T-helper 2 cell treated with Interferon-gamma antibody and Interleukin-4, amounts not matched to agents 5 μg/mL and 100 μg/mL, for 36 hours (primary cell): ENCODE data around the gene PTPRCAP.

Source experiments
- DNase-seq: peaks from one replicate; pipeline ENCODE4 v3.0.0; 2021; ENCODE audit warnings: low spot score
- H3K27ac Mint-ChIP-seq: one replicate; pipeline ENCODE4 v1.8.0; 2021; ENCODE audit warnings: mild to moderate bottlenecking, mixed read lengths
- H3K27me3 Mint-ChIP-seq: one replicate; pipeline ENCODE4 v1.8.0; 2021; ENCODE audit warnings: low read depth, mixed read lengths
- H3K36me3 Mint-ChIP-seq: one replicate; pipeline ENCODE4 v1.8.0; 2021; ENCODE audit warnings: low read depth, mixed read lengths
- H3K4me1 Mint-ChIP-seq: one replicate; pipeline ENCODE4 v1.8.0; 2021; ENCODE audit warnings: low read depth, mixed read lengths
- H3K4me3 Mint-ChIP-seq: one replicate; pipeline ENCODE4 v1.8.0; 2022; ENCODE audit warnings: mild to moderate bottlenecking, moderate library complexity, mixed read lengths
- H3K9me3 Mint-ChIP-seq: one replicate; pipeline ENCODE4 v1.8.0; 2021; ENCODE audit warnings: mixed read lengths

Gene PTPRCAP

DNA sequence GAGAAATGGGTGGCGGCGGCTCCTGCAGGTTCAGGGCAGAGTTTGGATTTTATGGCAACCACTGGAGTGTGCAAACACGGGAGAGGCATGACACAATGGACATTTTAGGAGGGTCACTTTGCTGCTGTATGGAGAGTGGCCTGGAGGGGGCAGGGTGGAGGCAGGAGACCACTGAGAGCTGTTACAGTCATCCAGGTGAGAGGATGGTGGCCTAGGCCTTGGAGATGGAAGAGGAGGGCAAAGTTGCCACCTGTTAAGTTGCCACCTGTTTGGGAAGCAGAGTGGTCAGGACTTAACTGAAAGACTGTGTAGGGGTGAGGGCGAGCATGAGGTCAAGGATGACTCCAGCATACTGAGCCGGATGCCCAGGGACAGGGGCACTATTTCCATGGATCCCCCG, 48.0 kb downstream of the PTPRCAP start:
- H3K36me3 Mint-ChIP-seq = peaks cover 15% of the 10 kb centered on the region
- H3K9me3 Mint-ChIP-seq = no peaks in the 10 kb centered on the region
- peaks cover 18% of the 10 kb centered on the region for H3K27me3 Mint-ChIP-seq
- H3K4me1 Mint-ChIP-seq = peaks cover 18% of the 10 kb centered on the region
- H3K27ac Mint-ChIP-seq = peak overlapping the region; percentile 53
- H3K4me3 Mint-ChIP-seq = peak overlapping the region; percentile 70
- DNase-seq = peak; percentile 41

DNA sequence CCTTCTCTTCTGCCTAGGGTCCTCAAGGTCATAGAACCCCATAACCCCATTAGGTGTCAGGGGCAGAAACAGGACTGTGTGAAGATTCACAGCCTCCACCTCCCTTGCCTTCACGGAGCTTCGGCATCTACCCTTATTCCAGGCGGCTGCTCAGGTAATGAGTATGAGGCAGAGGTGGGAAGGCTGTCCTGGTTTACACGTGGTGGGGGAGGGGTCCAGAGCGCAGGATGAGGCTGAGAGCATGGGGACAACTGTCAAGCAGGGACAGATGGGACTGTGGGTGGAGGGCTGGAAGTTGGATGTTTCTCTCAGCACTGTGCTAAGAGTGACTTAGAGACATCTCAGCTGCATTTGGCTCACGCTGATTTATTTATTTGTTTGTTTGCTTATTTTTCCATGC, 50.0 kb downstream of the PTPRCAP start:
- Mint-ChIP-seq H3K27ac (no peak overlapping the region), H3K27me3 (peaks cover 21% of the 10 kb centered on the region), H3K9me3 (no peaks in the 10 kb centered on the region), H3K4me1 (peaks cover 12% of the 10 kb centered on the region), H3K36me3 (peaks cover 2% of the 10 kb centered on the region), H3K4me3 (no peak overlapping the region)
- DNase-seq = no peak

DNA sequence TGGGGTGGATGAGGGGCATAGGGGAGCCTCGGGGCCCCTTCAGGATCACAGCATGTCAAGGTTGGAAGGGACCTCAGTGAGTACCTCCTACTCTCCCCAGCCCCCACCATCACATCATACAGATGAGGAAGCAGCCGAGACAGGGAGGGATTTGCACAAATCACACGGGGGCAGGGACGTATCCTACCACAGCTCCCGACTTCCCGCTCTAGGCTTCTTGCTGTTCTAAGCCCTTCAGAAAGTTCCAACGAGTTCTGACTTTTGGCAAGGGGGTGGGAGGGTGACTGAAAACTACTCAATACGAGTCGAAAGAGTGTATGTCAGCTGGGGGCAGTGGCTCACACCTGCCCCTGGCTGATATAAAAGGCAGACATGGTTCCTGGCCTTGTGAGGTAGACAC, 50.4 kb downstream of the PTPRCAP start:
- Mint-ChIP-seq H3K9me3 (no peaks in the 10 kb centered on the region), H3K36me3 (no peaks in the 10 kb centered on the region)

More for the DNA sequence above, 50.4 kb downstream of the PTPRCAP start:
- Mint-ChIP-seq H3K27ac (no peak overlapping the region), H3K4me1 (peaks cover 15% of the 10 kb centered on the region), H3K27me3 (peaks cover 23% of the 10 kb centered on the region), H3K4me3 (no peak overlapping the region)
- no peak for DNase-seq
